Measurements from ENCODE around the gene IL17B.
"Not testable (repeated sequence)": the region's sequence is repeated elsewhere in the genome, so short reads cannot be mapped to it uniquely, and the experiment has no call there.

Gene IL17B

DNA sequence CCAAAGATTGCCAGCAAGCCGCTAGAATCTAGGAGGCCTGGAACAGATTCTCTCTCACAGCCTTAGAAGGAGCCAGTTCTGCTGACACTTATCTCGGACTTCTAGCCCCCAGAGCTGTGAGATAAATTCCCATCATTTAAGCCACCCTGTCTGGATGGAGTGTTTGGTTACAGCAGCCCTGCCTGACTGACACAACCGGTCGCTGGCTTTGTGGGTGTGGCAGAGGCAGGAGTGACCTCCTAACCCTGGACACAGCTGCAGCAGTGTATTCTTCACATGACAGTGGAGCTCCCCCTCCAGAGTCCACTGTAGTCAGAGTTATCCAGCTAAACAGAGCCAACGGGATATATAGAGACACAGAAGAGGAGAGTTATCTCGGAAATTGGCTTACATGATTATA lies 21.2 kb upstream of the IL17B start:
- DNase-seq = no peak
- no peak overlapping the region for H3K4me2 ChIP-seq (ENCODE audit: low read depth, low read length)
- H3K4me1 ChIP-seq (ENCODE audit: low read length) = no peaks in the 10 kb centered on the region
- no peak overlapping the region for H2AFZ ChIP-seq (ENCODE audit: low read length)
- no peaks in the 10 kb centered on the region for H3K9me3 ChIP-seq (replicated peaks; ENCODE audit: insufficient read depth, low read length)
- H3F3A ChIP-seq (ENCODE audit: insufficient read depth, low read length) = no peaks in the 10 kb centered on the region
- no peaks in the 10 kb centered on the region for H3K27me3 ChIP-seq (replicated peaks; ENCODE audit: insufficient read depth, low read length)
- no peak overlapping the region for H3K27ac ChIP-seq (ENCODE audit: low read length)
- no peaks in the 10 kb centered on the region for H3K36me3 ChIP-seq (replicated peaks; ENCODE audit: insufficient read depth, low read length)
- H3K9me2 ChIP-seq (replicated peaks; ENCODE audit: insufficient read depth, low read length) = no peaks in the 10 kb centered on the region
- H3K9ac ChIP-seq (ENCODE audit: low read length) = no peak overlapping the region
- H3K79me2 ChIP-seq (ENCODE audit: low read length) = no peaks in the 10 kb centered on the region
- H4K20me1 ChIP-seq (ENCODE audit: insufficient read depth, low read length) = no peaks in the 10 kb centered on the region
- no peak overlapping the region for H3K4me3 ChIP-seq (ENCODE audit: low read length)
- no peak for TF ChIP-seq EZH2phosphoT487 (IDR thresholded peaks at IDR 0.05; ENCODE audit: low read length)
- no peak for TF ChIP-seq EZH2 (optimal IDR thresholded peaks at IDR 0.05; ENCODE audit: low read depth, low read length)
- TF ChIP-seq, protein P1, sequence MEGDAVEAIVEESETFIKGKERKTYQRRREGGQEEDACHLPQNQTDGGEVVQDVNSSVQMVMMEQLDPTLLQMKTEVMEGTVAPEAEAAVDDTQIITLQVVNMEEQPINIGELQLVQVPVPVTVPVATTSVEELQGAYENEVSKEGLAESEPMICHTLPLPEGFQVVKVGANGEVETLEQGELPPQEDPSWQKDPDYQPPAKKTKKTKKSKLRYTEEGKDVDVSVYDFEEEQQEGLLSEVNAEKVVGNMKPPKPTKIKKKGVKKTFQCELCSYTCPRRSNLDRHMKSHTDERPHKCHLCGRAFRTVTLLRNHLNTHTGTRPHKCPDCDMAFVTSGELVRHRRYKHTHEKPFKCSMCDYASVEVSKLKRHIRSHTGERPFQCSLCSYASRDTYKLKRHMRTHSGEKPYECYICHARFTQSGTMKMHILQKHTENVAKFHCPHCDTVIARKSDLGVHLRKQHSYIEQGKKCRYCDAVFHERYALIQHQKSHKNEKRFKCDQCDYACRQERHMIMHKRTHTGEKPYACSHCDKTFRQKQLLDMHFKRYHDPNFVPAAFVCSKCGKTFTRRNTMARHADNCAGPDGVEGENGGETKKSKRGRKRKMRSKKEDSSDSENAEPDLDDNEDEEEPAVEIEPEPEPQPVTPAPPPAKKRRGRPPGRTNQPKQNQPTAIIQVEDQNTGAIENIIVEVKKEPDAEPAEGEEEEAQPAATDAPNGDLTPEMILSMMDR (IDR thresholded peaks at IDR 0.05; ENCODE audit: low read length) = no peak

DNA sequence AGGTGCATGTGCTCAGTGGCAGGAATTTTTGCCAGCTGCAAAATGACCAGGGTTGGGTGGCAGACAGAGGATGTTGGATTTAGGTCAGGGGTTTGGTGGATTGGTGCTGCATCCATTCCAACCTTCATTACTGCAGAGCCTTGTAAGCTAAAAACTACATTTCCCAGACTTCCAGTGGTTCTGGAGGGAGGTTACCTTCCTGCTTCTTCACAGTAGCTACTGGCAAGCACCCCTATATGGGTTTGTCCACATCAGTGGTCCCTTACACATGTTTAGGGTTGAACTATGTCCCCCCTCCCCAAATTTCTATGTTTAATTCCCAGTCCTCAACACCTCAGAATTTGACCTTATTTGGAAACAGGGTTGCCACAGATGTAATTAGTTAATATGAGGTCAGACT lies 20.7 kb upstream of the IL17B start:
- Histone ChIP-seq H2AFZ (ENCODE audit: low read length) (no peak overlapping the region), H4K20me1 (ENCODE audit: insufficient read depth, low read length) (no peaks in the 10 kb centered on the region), H3K4me2 (ENCODE audit: low read depth, low read length) (no peak overlapping the region), H3K9ac (ENCODE audit: low read length) (no peak overlapping the region), H3K36me3 (replicated peaks; ENCODE audit: insufficient read depth, low read length) (no peaks in the 10 kb centered on the region), H3K4me1 (ENCODE audit: low read length) (no peaks in the 10 kb centered on the region), H3K4me3 (ENCODE audit: low read length) (no peak overlapping the region), H3K9me2 (replicated peaks; ENCODE audit: insufficient read depth, low read length) (no peaks in the 10 kb centered on the region), H3K27me3 (replicated peaks; ENCODE audit: insufficient read depth, low read length) (no peaks in the 10 kb centered on the region), H3K27ac (ENCODE audit: low read length) (no peak overlapping the region), H3F3A (ENCODE audit: insufficient read depth, low read length) (no peaks in the 10 kb centered on the region), H3K79me2 (ENCODE audit: low read length) (no peaks in the 10 kb centered on the region), H3K9me3 (replicated peaks; ENCODE audit: insufficient read depth, low read length) (no peaks in the 10 kb centered on the region)
- TF ChIP-seq EZH2phosphoT487 (IDR thresholded peaks at IDR 0.05; ENCODE audit: low read length) = no peak
- TF ChIP-seq, protein P1 (IDR thresholded peaks at IDR 0.05; ENCODE audit: low read length) = no peak
- no peak for TF ChIP-seq EZH2 (optimal IDR thresholded peaks at IDR 0.05; ENCODE audit: low read depth, low read length)
- no peak for DNase-seq

DNA sequence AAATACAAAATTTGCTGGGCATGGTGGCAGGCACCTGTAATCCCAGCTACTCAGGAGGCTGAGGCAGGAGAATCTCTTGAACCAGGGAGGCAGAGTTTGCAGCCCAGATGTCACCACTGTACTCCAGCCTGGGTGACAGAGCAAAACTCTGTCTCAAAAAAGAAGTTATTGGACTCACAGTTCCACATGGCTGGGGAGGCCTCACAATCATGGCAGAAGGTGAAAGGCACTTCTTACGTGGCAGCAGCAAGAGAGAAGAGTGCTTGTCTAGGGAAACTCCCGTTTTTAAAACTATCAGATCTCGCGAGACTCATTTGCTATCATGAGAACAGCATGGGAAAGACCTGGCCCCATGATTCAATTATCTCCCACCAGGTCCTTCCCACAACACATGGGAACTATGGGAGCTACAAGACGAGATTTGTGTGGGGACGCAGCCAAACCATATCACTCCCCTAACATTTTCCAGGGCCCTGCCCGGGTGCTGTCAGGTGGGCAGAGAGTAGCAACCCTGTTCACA lies 19.7 kb upstream of the IL17B start:
- H3K9ac ChIP-seq (ENCODE audit: low read length); DNase-seq; H3F3A ChIP-seq (ENCODE audit: insufficient read depth, low read length); H3K27ac ChIP-seq (ENCODE audit: low read length); H4K20me1 ChIP-seq (ENCODE audit: insufficient read depth, low read length); H3K4me2 ChIP-seq (ENCODE audit: low read depth, low read length); H3K4me1 ChIP-seq (ENCODE audit: low read length); H3K9me3 ChIP-seq (replicated peaks; ENCODE audit: insufficient read depth, low read length); H3K9me2 ChIP-seq (replicated peaks; ENCODE audit: insufficient read depth, low read length); H2AFZ ChIP-seq (ENCODE audit: low read length); H3K4me3 ChIP-seq (ENCODE audit: low read length); H3K79me2 ChIP-seq (ENCODE audit: low read length); H3K36me3 ChIP-seq (replicated peaks; ENCODE audit: insufficient read depth, low read length); H3K27me3 ChIP-seq (replicated peaks; ENCODE audit: insufficient read depth, low read length): not testable (repeated sequence)

DNA sequence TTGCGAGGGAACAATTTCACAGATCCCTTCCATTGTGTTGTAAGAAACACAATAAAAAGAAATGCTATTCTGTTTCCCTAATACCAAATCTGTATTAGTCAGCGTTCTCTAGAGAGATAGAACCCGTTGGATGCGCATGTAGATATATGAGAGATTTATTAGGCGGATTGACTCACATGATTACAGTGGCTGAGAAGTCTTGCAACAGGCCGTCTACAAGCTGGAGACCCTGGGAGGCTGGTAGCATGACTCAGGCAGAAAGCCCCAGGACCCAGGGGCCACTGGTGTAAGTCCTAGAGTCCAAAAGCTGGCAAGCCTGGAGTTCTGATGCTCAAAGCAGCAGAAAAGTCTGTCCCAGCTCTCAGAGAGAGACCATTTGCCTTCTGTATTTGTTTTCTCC lies 18.4 kb upstream of the IL17B start:
- no peaks in the 10 kb centered on the region for H3K27me3 ChIP-seq (replicated peaks; ENCODE audit: insufficient read depth, low read length)
- H3K9me2 ChIP-seq (replicated peaks; ENCODE audit: insufficient read depth, low read length) = no peaks in the 10 kb centered on the region
- no peak for DNase-seq
- no peak overlapping the region for H3K27ac ChIP-seq (ENCODE audit: low read length)
- no peak overlapping the region for H3K9ac ChIP-seq (ENCODE audit: low read length)
- H3K4me3 ChIP-seq (ENCODE audit: low read length) = no peak overlapping the region
- H3K36me3 ChIP-seq (replicated peaks; ENCODE audit: insufficient read depth, low read length) = no peaks in the 10 kb centered on the region
- no peak overlapping the region for H3K4me2 ChIP-seq (ENCODE audit: low read depth, low read length)
- H3F3A ChIP-seq (ENCODE audit: insufficient read depth, low read length) = no peaks in the 10 kb centered on the region
- H4K20me1 ChIP-seq (ENCODE audit: insufficient read depth, low read length) = no peaks in the 10 kb centered on the region
- no peaks in the 10 kb centered on the region for H3K4me1 ChIP-seq (ENCODE audit: low read length)
- no peak overlapping the region for H2AFZ ChIP-seq (ENCODE audit: low read length)
- H3K9me3 ChIP-seq (replicated peaks; ENCODE audit: insufficient read depth, low read length) = no peaks in the 10 kb centered on the region
- TF ChIP-seq EZH2phosphoT487 (IDR thresholded peaks at IDR 0.05; ENCODE audit: low read length) (no peak), EZH2 (optimal IDR thresholded peaks at IDR 0.05; ENCODE audit: low read depth, low read length) (no peak)
- TF ChIP-seq, protein P1 (IDR thresholded peaks at IDR 0.05; ENCODE audit: low read length) = no peak
- H3K79me2 ChIP-seq (ENCODE audit: low read length) = no peaks in the 10 kb centered on the region

DNA sequence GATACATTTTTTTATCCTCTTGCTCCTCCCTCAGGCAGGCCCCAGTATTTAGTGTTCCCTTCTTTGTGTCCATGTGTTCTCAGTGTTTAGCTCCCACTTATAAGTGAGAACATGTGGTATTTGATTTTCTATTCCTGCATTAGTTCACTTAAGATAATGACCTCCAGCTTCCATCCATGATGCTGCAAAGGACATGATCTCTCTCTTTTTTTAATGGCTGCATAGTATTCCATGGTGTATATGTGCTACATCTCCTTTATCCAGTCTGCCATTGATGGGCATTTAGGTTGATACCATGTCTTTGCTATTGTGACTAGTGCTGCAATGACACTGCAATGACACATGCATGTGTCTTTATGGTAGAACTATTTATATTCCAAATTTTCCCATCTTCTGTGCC lies 15.9 kb upstream of the IL17B start:
- H3K27ac ChIP-seq (ENCODE audit: low read length); H3K4me2 ChIP-seq (ENCODE audit: low read depth, low read length); H3K9ac ChIP-seq (ENCODE audit: low read length); H3K4me1 ChIP-seq (ENCODE audit: low read length); H3K9me3 ChIP-seq (replicated peaks; ENCODE audit: insufficient read depth, low read length); H3K4me3 ChIP-seq (ENCODE audit: low read length); H4K20me1 ChIP-seq (ENCODE audit: insufficient read depth, low read length); H3K36me3 ChIP-seq (replicated peaks; ENCODE audit: insufficient read depth, low read length); H3K27me3 ChIP-seq (replicated peaks; ENCODE audit: insufficient read depth, low read length); H3K9me2 ChIP-seq (replicated peaks; ENCODE audit: insufficient read depth, low read length); H2AFZ ChIP-seq (ENCODE audit: low read length); H3K79me2 ChIP-seq (ENCODE audit: low read length); DNase-seq; H3F3A ChIP-seq (ENCODE audit: insufficient read depth, low read length): not testable (repeated sequence)
